Fibroblast of lung (primary cell): ENCODE results near the gene TFAP2E.

ENCODE experiments used
- CTCF ChIP-seq, 2 donors: IDR thresholded peaks in 1 of 2; conservative IDR thresholded peaks in 1 of 2; 1 replicate in 1 of 2; 2 replicates in 1 of 2; pipeline ENCODE4 v1.5.1; 2011 to 2012; ENCODE audit warnings: low read length in 2 of 2, control low read depth in 1 of 2, inconsistent platforms in 1 of 2, low read depth in 1 of 2, mild to moderate bottlenecking in 1 of 2
- EZH2 ChIP-seq: IDR thresholded peaks from 2 replicates; pipeline ENCODE4 v1.5.1; 2012; ENCODE audit warnings: low read length, control low read depth, mild to moderate bottlenecking; ENCODE audit errors: missing control alignments

GRCh38 chr1:35555212-35555584 lies 17.9 kb upstream of the TFAP2E start:
- TF ChIP-seq CTCF (conservative IDR thresholded peaks at IDR 0.05 in 1 of 2, IDR thresholded peaks at IDR 0.05 in 1 of 2; ENCODE audit: low read depth in 1 of 2, low read length in 2 of 2): no peak
- no peak for TF ChIP-seq EZH2
